Gastroesophageal sphincter (tissue), 3 donors: Measurements from ENCODE around the gene TSPAN14.

Source experiments
- CTCF ChIP-seq, 4 experiments: fragments of 200-600 bp in 2 of 4; fragments of 450-650 bp in 2 of 4; sonication (generic) in 1 of 4; IDR thresholded peaks; one replicate each; pipeline ENCODE4 v1.5.1; 2017 to 2019; ENCODE audit warnings: antibody characterized with exemption in 4 of 4, mild to moderate bottlenecking in 2 of 4, moderate library complexity in 2 of 4
- EP300 ChIP-seq: sonication (generic); formaldehyde crosslinking; IDR thresholded peaks from one replicate; pipeline ENCODE4 v1.6.1; 2017; ENCODE audit warnings: antibody characterized with exemption, mild to moderate bottlenecking
- POLR2A ChIP-seq, 2 donors: fragments of 450-650 bp; IDR thresholded peaks; one replicate each; pipeline ENCODE4 v1.6.1; 2017; ENCODE audit warnings: antibody characterized with exemption in 2 of 2, mild to moderate bottlenecking in 2 of 2, moderate library complexity in 1 of 2
- POLR2AphosphoS5 ChIP-seq: sonication (generic); formaldehyde crosslinking; IDR thresholded peaks from one replicate; pipeline ENCODE4 v1.6.1; 2017; ENCODE audit warnings: antibody characterized with exemption

GRCh38 chr10:80458263-80458625 is 4.1 kb downstream of the TSPAN14 start:
- TF ChIP-seq EP300 = no peak
- TF ChIP-seq CTCF (IDR thresholded peaks at IDR 0.05) = no peak
- TF ChIP-seq POLR2AphosphoS5 = no peak
- no peak for TF ChIP-seq POLR2A (IDR thresholded peaks at IDR 0.05)
